AG09319 (cell line): ENCODE data around the gene C17orf58.
A peak's percentile ranks its signal among the peaks of the same experiment; 100 is the strongest.
"Not testable (repeated sequence)": the region's sequence is repeated elsewhere in the genome, so short reads cannot be mapped to it uniquely, and the experiment has no call there.

ENCODE experiments used
- DNase-seq: peaks from one replicate; pipeline ENCODE4 v3.0.0-alpha.2; 2010; ENCODE audit warnings: low read depth; ENCODE audit errors: extremely low read depth
- CTCF ChIP-seq: IDR thresholded peaks from 2 replicates; pipeline ENCODE4 v1.5.1; 2011; ENCODE audit warnings: low read depth, mild to moderate bottlenecking, inconsistent platforms, low read length, moderate library complexity

C17orf58 gene

GRCh38 chr17:67970783-67971182, 25.5 kb downstream of the C17orf58 start:
- TF ChIP-seq CTCF = no peak

GRCh38 chr17:67963145-67963572, 33.1 kb downstream of the C17orf58 start:
- DNase-seq = peak; percentile 31
- TF ChIP-seq CTCF = peak; percentile 49

More at GRCh38 chr17:67970783-67971182, 25.5 kb downstream of the C17orf58 start:
- DNase-seq = no peak

DNA sequence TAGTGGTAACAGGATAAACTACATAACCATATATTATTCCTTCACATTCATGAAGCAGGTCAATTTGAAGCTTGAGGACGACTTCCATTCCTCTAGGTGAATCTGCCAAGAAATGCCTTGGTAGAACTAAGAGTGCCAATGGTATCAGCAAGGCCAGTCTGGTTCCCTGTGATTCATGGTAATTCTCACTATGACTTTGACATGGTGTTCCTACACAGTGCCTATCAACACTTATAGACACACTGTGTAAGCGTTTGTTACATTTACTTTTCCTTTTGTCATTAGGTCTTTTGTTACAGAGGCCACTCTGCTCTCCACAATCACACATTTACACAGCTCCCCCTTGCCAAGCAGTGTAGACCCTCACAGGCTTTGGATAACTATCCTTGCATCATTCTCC, 34.1 kb downstream of the C17orf58 start:
- not testable (repeated sequence) for DNase-seq

DNA sequence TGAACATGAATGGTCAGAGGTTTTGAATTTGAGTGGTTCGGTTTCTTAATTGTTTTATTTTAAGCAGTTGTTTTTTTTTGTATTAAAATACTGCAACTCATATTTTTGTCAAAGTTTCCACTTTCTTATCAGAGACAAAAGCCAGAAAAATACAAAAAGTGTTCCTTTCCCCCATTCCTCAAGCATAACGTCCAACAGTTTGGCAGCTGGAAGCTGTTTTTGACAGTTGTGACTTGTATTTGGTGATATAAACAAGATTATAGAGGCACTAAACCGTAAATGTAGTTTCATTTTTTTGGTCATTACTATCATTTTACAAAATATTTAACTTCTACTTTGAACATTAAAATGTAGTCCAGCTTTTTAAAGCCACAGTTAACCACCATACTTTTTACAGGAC, 36.0 kb downstream of the C17orf58 start:
- not testable (repeated sequence) for DNase-seq

GRCh38 chr17:67959510-67959909, 36.8 kb downstream of the C17orf58 start:
- DNase-seq = no peak
- no peak for TF ChIP-seq CTCF

- no peak for TF ChIP-seq CTCF
- no peak for DNase-seq
Observed at GRCh38 chr17:67950945-67951344, 45.3 kb downstream of the C17orf58 start.

DNA sequence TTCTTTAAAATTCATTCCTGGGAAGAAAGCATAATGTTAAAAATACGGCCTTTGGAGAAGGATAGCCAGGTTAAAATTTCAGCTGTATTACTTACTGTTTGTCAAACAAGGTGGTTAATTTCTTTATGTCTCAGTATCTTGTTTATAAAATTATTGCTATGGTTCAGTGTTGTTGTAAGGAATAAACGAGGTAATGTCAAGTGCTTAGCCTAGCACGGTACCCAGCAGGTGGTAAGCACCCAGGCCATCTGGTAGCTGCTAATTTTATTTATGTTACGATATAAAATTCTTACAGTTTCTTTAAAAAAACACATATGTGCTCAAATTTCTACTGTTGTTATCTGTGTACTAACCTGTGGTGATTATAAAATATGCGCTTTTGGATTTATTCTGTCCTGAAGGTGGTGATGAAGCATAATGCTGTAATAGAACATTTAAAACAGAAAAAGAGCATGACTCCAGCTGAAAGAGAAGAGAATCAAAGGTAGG, 48.9 kb downstream of the C17orf58 start:
- TF ChIP-seq CTCF = no peak
- DNase-seq = no peak

DNA sequence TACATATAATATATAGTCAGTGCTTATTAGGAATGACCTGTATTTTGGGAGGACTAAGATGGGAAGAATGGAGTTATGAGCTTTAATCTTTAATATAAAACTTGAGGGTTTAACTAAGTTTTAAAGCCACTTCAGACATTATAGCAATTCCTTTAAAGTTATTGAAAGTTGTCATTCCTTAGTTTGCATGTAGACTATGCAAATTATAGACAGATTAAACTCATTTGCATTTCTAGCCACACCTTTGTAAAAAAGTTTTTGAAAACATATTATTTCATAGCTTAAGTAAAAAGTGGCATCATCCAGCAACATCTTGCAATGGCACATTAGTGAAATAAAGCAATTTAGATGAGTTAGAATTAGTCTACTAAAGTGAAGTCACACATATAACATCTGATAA, 49.8 kb downstream of the C17orf58 start:
- TF ChIP-seq CTCF = no peak
- DNase-seq = no peak
